ENCODE results near the gene FAM43B.

DNA sequence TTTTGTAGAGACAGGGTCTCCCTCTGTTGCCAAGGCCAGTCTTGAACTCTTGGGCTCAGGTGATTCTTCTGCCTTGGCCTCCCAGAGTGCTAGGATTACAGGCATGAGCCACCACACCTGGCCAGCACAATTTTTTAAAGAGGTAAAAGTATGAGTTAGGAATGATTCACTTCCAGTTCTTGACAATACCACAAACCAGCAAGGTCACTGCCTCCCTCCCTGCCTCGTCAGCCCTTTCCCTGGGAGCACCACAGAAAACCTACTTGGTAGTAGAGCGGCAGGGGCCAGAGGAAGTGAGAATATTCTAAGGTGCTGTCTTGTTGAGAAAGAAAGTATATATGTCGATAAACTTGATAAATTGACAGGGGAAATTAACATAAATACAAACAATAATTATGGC is 25.7 kb downstream of the FAM43B start:
- TF ChIP-seq, protein P1, sequence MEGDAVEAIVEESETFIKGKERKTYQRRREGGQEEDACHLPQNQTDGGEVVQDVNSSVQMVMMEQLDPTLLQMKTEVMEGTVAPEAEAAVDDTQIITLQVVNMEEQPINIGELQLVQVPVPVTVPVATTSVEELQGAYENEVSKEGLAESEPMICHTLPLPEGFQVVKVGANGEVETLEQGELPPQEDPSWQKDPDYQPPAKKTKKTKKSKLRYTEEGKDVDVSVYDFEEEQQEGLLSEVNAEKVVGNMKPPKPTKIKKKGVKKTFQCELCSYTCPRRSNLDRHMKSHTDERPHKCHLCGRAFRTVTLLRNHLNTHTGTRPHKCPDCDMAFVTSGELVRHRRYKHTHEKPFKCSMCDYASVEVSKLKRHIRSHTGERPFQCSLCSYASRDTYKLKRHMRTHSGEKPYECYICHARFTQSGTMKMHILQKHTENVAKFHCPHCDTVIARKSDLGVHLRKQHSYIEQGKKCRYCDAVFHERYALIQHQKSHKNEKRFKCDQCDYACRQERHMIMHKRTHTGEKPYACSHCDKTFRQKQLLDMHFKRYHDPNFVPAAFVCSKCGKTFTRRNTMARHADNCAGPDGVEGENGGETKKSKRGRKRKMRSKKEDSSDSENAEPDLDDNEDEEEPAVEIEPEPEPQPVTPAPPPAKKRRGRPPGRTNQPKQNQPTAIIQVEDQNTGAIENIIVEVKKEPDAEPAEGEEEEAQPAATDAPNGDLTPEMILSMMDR (IDR thresholded peaks at IDR 0.05): no peak
- no peak for TF ChIP-seq POLR2A (IDR thresholded peaks at IDR 0.05)

Measured in tibial nerve (tissue), 3 donors.